ENCODE data around the gene LYSMD2.

DNA sequence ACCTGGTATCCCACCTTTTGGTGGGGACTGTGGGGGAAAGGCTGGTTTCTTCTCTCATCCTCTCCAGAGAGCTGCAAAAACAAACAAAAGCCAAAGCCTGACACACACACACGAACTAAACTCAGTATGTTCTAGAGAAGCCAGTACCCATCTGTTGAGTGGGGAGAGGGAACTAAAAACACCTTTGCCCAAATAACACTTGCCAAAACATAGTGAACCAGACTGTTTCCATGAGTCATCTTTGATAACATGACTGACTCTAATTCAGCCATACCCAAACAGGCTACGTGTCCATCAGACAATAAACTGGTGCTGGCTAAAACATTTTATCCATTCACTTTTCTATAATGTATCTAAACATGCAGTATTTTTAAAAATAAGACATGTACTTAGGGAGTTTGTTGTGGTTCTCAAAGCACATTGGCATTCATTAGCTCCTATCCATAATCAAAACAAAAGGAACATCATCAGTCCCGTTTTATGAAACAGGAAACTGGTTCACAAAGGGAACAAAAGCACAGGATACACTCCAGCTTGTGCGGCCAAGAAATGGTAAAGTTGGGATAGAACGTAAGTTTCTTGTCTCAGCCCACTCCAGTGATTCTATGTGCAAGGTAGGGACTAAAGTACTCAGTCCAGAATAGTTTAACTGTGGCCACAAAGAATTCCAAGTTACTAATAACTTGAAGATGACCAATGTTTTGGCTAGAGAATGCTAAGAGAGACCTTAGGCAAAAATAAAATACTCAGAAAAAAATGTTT lies 16.1 kb downstream of the LYSMD2 start:
- TF ChIP-seq, protein P1, sequence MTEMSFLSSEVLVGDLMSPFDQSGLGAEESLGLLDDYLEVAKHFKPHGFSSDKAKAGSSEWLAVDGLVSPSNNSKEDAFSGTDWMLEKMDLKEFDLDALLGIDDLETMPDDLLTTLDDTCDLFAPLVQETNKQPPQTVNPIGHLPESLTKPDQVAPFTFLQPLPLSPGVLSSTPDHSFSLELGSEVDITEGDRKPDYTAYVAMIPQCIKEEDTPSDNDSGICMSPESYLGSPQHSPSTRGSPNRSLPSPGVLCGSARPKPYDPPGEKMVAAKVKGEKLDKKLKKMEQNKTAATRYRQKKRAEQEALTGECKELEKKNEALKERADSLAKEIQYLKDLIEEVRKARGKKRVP (CRISPR knock-in tag; IDR thresholded peaks at IDR 0.05) = no peak
- TF ChIP-seq, protein P2, sequence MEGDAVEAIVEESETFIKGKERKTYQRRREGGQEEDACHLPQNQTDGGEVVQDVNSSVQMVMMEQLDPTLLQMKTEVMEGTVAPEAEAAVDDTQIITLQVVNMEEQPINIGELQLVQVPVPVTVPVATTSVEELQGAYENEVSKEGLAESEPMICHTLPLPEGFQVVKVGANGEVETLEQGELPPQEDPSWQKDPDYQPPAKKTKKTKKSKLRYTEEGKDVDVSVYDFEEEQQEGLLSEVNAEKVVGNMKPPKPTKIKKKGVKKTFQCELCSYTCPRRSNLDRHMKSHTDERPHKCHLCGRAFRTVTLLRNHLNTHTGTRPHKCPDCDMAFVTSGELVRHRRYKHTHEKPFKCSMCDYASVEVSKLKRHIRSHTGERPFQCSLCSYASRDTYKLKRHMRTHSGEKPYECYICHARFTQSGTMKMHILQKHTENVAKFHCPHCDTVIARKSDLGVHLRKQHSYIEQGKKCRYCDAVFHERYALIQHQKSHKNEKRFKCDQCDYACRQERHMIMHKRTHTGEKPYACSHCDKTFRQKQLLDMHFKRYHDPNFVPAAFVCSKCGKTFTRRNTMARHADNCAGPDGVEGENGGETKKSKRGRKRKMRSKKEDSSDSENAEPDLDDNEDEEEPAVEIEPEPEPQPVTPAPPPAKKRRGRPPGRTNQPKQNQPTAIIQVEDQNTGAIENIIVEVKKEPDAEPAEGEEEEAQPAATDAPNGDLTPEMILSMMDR (IDR thresholded peaks at IDR 0.05 in 2 of 3, conservative IDR thresholded peaks at IDR 0.05 in 1 of 3; ENCODE audit: insufficient read depth in 2 of 3, low read depth in 1 of 3, low read length in 3 of 3) = no peak
- TF ChIP-seq EGR1 (conservative IDR thresholded peaks at IDR 0.05) (no peak), ZNF274 (IDR thresholded peaks at IDR 0.05; ENCODE audit: borderline replicate concordance, low read depth, low read length) (no peak), MYNN (IDR thresholded peaks at IDR 0.05) (no peak), MYNN (CRISPR knock-in tag; IDR thresholded peaks at IDR 0.05) (no peak), ZNF384 (IDR thresholded peaks at IDR 0.05; ENCODE audit: low read depth, low read length) (no peak)
- TF ChIP-seq, protein P3, sequence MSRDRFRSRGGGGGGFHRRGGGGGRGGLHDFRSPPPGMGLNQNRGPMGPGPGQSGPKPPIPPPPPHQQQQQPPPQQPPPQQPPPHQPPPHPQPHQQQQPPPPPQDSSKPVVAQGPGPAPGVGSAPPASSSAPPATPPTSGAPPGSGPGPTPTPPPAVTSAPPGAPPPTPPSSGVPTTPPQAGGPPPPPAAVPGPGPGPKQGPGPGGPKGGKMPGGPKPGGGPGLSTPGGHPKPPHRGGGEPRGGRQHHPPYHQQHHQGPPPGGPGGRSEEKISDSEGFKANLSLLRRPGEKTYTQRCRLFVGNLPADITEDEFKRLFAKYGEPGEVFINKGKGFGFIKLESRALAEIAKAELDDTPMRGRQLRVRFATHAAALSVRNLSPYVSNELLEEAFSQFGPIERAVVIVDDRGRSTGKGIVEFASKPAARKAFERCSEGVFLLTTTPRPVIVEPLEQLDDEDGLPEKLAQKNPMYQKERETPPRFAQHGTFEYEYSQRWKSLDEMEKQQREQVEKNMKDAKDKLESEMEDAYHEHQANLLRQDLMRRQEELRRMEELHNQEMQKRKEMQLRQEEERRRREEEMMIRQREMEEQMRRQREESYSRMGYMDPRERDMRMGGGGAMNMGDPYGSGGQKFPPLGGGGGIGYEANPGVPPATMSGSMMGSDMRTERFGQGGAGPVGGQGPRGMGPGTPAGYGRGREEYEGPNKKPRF (IDR thresholded peaks at IDR 0.05; ENCODE audit: low read depth, low read length) = no peak
- TF ChIP-seq, protein P4, sequence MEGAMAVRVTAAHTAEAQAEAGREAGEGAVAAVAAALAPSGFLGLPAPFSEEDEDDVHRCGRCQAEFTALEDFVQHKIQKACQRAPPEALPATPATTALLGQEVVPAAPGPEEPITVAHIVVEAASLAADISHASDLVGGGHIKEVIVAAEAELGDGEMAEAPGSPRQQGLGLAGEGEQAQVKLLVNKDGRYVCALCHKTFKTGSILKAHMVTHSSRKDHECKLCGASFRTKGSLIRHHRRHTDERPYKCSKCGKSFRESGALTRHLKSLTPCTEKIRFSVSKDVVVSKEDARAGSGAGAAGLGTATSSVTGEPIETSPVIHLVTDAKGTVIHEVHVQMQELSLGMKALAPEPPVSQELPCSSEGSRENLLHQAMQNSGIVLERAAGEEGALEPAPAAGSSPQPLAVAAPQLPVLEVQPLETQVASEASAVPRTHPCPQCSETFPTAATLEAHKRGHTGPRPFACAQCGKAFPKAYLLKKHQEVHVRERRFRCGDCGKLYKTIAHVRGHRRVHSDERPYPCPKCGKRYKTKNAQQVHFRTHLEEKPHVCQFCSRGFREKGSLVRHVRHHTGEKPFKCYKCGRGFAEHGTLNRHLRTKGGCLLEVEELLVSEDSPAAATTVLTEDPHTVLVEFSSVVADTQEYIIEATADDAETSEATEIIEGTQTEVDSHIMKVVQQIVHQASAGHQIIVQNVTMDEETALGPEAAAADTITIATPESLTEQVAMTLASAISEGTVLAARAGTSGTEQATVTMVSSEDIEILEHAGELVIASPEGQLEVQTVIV (CRISPR knock-in tag; IDR thresholded peaks at IDR 0.05; ENCODE audit: borderline replicate concordance) = no peak

All from K562 (cell line).